Mesothelial cell of epicardium (in vitro differentiated cells): ENCODE results near the gene COL13A1. TPM values are rescaled to one million over a fixed set of nuclear protein-coding genes. Genes with fewer than 3 reads are reported as not detected.

ENCODE experiments used
- DNase-seq, 2 experiments: peaks; one replicate each; pipeline ENCODE4 v3.0.0; 2021; ENCODE audit warnings: low spot score in 2 of 2; ENCODE audit not compliant: unreplicated experiment in 2 of 2
- H3K27ac Mint-ChIP-seq: 2 replicates; pipeline ENCODE4 v1.8.0; 2021; ENCODE audit warnings: mixed read lengths
- H3K27me3 Mint-ChIP-seq: 2 replicates; pipeline ENCODE4 v1.8.0; 2021; ENCODE audit warnings: low read depth, mixed read lengths
- H3K36me3 Mint-ChIP-seq: 2 replicates; pipeline ENCODE4 v1.8.0; 2021; ENCODE audit warnings: mixed read lengths
- H3K4me1 Mint-ChIP-seq: 2 replicates; pipeline ENCODE4 v1.8.0; 2021; ENCODE audit warnings: mixed read lengths
- H3K4me3 Mint-ChIP-seq: 2 replicates; pipeline ENCODE4 v1.8.0; 2021; ENCODE audit warnings: mild to moderate bottlenecking, moderate library complexity, mixed read lengths
- H3K9me3 Mint-ChIP-seq: 2 replicates; pipeline ENCODE4 v1.8.0; 2021; ENCODE audit warnings: mixed read lengths
- CTCF ChIP-seq: fragments of 200-600 bp; sonication (generic); IDR thresholded peaks from one replicate; pipeline ENCODE4 v1.5.0; 2021; ENCODE audit warnings: antibody characterized with exemption; ENCODE audit not compliant: unreplicated experiment
- total RNA-seq: library from RNA; stranded (reverse); gene quantifications from 3 replicates; pipeline ENCODE4 v1.2.1, GENCODE V29; 2021

Gene COL13A1
- total RNA-seq, 1 donor from 2014 or later: 14.4 TPM

- TF ChIP-seq CTCF: no peak
- no peaks in the 10 kb centered on the region for H3K36me3 Mint-ChIP-seq
These were observed 69.4 kb downstream of the COL13A1 start for GRCh38 chr10:69871074-69871473.

GRCh38 chr10:69872323-69872722 lies 70.6 kb downstream of the COL13A1 start:
- no peaks in the 10 kb centered on the region for H3K9me3 Mint-ChIP-seq
- DNase-seq: no peak
- H3K4me3 Mint-ChIP-seq: no peak overlapping the region
- TF ChIP-seq CTCF: no peak
- H3K27me3 Mint-ChIP-seq: peaks cover 5% of the 10 kb centered on the region
- H3K4me1 Mint-ChIP-seq: peaks cover 21% of the 10 kb centered on the region
- no peaks in the 10 kb centered on the region for H3K36me3 Mint-ChIP-seq
- H3K27ac Mint-ChIP-seq: no peak overlapping the region

More at GRCh38 chr10:69871074-69871473, 69.4 kb downstream of the COL13A1 start:
- no peak for DNase-seq
- no peak overlapping the region for H3K27ac Mint-ChIP-seq
- peaks cover 31% of the 10 kb centered on the region for H3K4me1 Mint-ChIP-seq
- peaks cover 5% of the 10 kb centered on the region for H3K27me3 Mint-ChIP-seq
- H3K9me3 Mint-ChIP-seq: no peaks in the 10 kb centered on the region
- no peak overlapping the region for H3K4me3 Mint-ChIP-seq

- H3K27ac Mint-ChIP-seq: no peak overlapping the region
- no peak overlapping the region for H3K4me3 Mint-ChIP-seq
- TF ChIP-seq CTCF: no peak
- peaks cover 5% of the 10 kb centered on the region for H3K27me3 Mint-ChIP-seq
- peaks cover 17% of the 10 kb centered on the region for H3K4me1 Mint-ChIP-seq
- DNase-seq: no peak
- no peaks in the 10 kb centered on the region for H3K36me3 Mint-ChIP-seq
- H3K9me3 Mint-ChIP-seq: no peaks in the 10 kb centered on the region
These were observed 71.5 kb downstream of the COL13A1 start for GRCh38 chr10:69873135-69873639.

- no peak for DNase-seq
- H3K27me3 Mint-ChIP-seq: peaks cover 5% of the 10 kb centered on the region
- H3K36me3 Mint-ChIP-seq: no peaks in the 10 kb centered on the region
- H3K9me3 Mint-ChIP-seq: no peaks in the 10 kb centered on the region
- H3K4me1 Mint-ChIP-seq: peaks cover 8% of the 10 kb centered on the region
- H3K27ac Mint-ChIP-seq: no peak overlapping the region
- no peak overlapping the region for H3K4me3 Mint-ChIP-seq
- TF ChIP-seq CTCF: no peak
These were observed 72.7 kb downstream of the COL13A1 start for GRCh38 chr10:69874449-69874848.

GRCh38 chr10:69875856-69876255 lies 74.2 kb downstream of the COL13A1 start:
- Mint-ChIP-seq H3K27ac (no peak overlapping the region), H3K4me3 (no peak overlapping the region), H3K4me1 (peaks cover 19% of the 10 kb centered on the region), H3K27me3 (peaks cover 5% of the 10 kb centered on the region), H3K36me3 (no peaks in the 10 kb centered on the region), H3K9me3 (no peaks in the 10 kb centered on the region)
- no peak for DNase-seq
- TF ChIP-seq CTCF: no peak

GRCh38 chr10:69876286-69876685 lies 74.6 kb downstream of the COL13A1 start:
- no peak for DNase-seq
- no peak overlapping the region for H3K27ac Mint-ChIP-seq
- H3K9me3 Mint-ChIP-seq: no peaks in the 10 kb centered on the region
- peaks cover 5% of the 10 kb centered on the region for H3K27me3 Mint-ChIP-seq
- no peak for TF ChIP-seq CTCF
- H3K4me3 Mint-ChIP-seq: no peak overlapping the region
- H3K36me3 Mint-ChIP-seq: no peaks in the 10 kb centered on the region
- H3K4me1 Mint-ChIP-seq: peaks cover 23% of the 10 kb centered on the region
